GM21447 (cell line): ENCODE results near the gene PAIP2.
A peak's percentile ranks its signal among the peaks of the same experiment; 100 is the strongest.
"Not testable (repeated sequence)": the region's sequence is repeated elsewhere in the genome, so short reads cannot be mapped to it uniquely, and the experiment has no call there.

Experiments used
- ATAC-seq: cut with Tn5 transposase; IDR thresholded peaks from one replicate; pipeline ENCODE4 v1.9.1; 2021; ENCODE audit not compliant: unreplicated experiment

The PAIP2 gene, protein sequence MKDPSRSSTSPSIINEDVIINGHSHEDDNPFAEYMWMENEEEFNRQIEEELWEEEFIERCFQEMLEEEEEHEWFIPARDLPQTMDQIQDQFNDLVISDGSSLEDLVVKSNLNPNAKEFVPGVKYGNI

DNA sequence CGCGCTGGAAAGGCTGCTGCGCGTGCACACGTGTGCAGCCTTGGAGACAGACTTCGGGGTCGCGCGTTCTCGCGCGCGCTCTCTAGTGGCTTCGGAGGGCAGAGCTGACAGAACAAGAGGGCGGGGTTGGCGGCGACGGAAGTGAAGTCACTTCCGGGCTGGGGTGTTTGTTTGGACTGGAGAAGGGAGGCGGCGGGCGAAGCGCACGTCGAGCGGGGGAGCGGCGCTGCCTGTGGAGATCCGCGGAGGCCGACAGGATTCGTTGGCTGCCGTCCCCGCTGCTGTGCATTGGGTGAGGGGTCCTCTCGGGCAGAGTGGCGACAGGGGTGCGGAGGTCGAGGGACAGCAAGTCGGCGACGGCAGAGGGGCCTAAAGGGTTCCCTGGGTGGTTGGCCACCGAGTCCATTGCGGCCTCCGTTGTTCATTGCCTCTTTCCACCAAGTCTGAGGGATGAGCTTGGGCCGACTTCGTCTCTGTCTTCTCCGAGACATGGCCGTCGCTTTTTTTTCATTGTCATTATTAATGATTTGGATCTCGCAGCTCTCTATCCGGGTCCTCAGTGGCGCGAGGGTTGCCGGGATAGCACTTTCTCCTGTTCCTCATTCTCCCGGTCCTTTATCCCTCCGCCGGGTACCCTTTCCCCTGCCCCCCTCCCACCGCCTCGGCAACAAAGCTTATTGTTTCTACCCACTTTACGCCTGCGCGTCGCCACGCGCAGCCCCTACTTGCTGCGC, at the start of gene PAIP2:
Gene PAIP2 (plus strand): TSS at position 166 of the 734 bp plus-strand sequence. CDS start 21,931 bp downstream, outside the sequence.
- ATAC-seq, result peak; percentile 90

DNA sequence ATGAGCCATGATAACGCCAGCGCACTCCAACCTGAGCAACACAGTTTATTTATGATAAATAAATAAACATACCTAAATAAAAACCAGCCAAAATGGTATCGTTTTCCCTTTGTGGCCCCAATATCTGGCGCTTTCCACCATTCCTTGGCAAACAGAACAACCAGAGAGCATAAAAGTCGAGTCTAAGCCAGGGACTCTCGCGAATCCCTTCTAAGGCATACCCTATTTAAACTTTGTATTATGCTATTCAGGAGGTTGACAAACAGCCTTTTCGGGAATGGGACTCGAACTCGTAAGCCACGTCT, 48.5 kb upstream of the PAIP2 start:
- no peak for ATAC-seq

DNA sequence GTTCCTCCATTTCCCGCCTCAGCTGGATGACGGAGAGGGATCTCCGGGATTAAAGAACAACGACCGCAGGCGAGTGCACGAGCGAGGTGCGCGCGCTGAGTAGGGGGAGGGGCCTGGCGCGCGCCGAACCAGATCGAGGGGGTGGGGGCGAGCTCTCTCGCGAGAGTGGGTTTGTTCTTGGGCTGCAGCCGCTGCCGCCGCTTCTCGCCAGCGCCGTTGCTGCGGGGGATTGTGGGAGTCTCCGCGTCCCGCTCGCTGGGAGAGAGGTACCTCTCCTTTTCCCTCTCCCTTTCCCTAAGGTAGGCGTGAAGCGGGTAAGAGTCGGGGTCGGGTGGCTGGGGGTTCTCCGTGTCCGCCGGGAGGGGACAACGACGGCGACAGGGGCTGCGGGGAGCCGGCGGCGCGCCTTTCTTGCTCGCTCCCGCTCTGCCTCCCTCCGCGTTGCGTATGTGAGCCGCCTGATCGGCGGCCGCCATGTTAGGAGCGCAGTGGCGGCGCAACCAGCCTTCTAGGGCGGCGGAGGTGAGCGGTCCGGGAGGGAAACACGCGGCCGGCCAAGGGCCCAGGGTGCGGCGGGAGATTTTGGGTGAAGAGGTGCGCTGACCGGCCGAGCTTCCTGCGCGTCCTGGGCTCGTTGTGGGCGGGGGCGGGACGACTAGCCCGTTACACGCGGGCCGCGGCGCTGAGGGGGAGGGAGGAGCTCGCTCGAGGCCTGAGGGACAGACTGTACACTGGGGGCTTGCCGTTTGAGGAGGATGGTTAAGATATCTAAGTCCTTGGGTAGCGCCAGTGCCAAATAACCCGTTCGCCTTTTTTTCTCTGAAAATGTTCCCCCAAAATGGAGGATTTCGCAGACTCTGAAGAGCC, 47.9 kb upstream of the PAIP2 start, which contains the start of gene MATR3:
Gene MATR3 (plus strand): TSS at position 234 of the 867 bp plus-strand sequence. CDS start 13,676 bp downstream, outside the sequence.
- peak; percentile 67 for ATAC-seq

DNA sequence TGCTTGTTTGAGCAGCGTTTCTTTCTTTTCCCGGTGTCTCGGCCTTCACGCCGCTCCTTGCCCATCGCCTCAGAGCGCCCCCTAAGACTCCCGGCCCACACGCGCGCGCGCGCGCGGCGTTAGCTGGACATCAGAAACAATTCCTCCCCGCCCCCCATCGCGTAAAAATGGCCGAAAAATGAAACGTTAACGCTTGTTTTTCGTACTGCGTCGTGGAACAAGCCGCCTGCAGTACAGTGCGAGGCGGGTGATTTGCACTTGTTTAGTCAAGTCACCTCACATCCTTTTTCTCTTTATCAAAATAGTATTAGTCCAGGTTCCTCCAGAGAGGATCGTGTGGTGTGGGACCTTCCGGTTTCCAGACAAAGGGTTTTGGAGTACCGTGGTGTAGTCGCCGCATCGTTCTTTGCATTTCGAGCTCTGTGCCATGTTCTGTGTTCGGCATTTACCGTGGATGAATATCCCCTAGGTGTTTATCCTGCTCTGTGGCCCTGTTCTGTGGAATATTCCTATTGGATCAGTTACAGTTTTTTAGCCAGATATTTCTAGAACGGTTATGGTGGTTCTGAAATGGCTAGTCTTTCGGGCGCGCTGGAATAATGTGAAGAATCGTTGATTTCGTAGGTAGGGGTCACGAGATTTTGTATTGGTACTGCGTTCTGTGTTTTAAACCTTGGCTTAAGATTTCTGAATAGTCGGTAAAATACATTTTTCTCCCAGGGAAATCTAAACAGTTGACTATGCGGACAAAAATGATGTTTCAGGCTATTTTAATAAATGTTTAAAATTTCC, 47.1 kb upstream of the PAIP2 start:
- ATAC-seq, result peak; percentile 31

DNA sequence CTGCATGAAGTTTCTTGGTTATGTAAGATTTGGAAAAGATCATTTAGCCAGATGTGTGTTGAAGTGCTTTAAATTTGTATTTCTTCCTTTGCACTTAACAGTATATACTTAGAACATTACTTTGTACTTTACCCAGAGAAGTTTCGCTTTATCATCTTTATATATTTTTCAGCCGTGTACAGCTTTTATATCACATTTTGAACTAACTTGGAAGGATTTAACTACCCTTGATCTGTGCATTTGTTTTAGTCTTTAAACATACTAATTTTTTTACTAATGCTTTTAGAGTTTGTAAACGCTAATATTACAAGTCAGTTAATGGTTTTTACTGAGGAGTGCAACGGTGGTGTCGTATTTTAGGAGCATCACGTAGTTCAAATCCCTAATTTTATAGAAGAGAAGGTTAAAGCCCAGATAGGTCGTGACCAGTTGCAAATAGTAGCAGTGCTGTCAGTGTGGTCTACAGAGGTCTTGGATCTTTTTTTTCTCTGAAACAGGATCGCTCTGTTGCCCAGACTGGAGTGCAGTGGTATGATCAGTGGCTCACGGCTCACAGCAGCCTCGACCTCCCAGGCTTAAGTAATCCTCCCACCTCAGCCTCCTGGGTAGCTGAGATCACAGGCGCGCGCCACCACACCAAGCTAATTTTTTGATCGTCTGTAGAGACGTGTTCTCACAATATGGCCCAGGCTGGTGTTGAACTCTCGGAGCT, 46.2 kb upstream of the PAIP2 start:
- no peak for ATAC-seq

DNA sequence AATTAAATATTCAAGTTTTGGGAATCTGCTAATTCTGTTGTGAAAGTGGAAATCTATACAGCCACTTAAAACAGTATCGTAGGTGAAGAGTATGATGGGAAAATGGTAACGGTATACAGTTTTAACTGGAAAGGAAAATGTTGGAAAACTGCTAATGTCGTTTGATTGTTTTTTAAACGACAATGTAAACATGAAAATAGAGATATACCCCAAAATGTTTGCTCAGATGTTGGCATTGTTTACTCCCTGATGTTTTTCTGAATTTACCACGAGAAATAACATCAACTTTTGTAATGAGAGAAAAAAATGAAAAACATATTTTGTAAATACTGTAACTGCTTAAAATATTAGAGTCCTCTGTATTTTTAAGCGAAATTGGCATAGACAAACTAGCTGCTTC, 45.5 kb upstream of the PAIP2 start:
- ATAC-seq, result no peak

DNA sequence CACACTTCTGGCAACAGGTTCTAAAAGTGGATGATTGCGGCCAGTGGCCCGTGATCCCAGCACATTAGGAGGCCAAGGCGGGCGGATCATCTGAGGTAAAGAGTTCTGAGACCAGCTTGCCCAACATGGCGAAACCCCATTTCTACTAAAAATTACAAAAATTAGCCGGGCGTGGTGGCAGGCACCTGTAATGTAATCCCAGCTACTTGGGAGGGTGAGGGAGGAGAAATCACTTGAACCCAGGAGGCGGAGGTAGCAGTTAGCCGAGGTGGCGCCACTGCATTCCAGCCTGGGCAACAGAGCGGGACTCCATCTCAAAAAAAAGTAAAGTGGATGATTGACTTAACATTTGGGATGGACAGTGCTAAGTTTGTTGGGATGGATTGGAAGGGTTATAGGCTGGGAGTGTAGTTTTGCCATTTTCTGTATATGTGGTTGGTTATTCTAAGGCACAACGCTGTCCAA, 44.8 kb upstream of the PAIP2 start:
- ATAC-seq, result no peak

DNA sequence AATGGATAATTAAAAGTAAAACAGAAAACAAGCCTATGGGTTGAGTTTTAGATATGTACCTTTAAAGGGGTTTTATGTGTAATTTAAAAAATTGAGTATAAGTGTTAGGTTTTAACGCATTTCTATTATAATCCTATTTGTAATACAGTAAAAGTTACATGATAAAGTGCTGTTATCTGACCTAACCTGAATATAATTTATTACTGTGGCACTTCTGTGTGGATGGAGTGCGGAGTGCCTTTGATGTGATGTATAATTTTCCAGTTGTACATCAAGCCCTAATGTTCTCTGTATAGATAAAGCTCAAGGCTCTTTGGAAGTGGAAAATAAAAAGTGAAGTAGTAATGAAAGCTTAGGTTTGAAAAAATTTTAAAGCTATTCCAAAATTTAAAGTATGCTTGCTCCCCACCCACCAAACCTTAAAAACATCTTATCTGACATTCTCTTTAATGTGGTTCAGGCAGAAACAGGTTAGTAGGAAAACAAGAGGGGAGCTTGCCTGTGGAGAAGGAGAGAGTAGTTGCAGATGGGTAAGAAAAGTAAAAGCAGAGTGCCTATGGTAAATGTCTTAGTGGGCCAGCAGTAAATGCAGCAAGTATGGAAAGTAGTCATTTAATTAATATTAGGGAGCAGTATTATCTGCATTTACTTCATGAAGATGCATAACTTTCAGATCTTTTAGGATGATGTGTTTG, 44.1 kb upstream of the PAIP2 start:
- no peak for ATAC-seq

DNA sequence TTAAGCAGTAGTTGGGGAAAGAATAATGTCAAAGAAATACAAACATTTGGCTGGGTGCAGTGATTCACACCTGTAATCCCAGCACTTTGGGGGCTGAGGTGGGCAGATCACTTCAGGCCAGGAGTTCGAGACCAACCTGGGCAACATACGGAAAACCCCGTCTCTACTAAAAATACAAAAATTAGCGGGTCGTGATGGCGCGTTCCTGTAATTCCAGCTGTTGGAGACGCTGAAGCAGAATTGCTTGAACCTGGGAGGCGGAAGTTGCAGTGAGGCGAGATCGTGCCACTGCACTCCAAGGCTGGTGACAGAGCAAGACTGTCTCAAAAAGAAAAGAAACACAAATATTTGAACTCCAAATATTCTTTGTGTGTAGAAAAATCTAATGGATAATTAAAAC, 43.4 kb upstream of the PAIP2 start:
- ATAC-seq, result no peak

DNA sequence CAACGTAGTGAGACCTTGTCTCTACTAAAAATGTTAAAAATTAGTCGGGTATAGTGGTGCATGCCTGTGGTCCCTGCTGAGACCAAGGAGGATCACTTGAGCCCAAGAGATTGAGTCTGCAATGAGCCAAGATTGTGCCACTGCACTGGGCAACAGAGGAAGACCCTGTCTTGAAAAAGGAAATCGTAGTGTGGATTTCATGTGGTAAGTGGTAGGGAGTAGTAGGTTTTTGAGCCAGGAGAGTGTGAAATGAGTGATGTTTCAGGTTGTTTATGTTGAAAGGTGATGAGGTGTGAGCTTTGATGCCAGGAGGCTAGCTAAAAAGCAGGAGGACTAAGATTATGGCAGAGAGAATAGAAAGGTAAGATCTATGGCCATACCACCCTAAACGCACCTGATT, 42.2 kb upstream of the PAIP2 start:
- no peak for ATAC-seq

DNA sequence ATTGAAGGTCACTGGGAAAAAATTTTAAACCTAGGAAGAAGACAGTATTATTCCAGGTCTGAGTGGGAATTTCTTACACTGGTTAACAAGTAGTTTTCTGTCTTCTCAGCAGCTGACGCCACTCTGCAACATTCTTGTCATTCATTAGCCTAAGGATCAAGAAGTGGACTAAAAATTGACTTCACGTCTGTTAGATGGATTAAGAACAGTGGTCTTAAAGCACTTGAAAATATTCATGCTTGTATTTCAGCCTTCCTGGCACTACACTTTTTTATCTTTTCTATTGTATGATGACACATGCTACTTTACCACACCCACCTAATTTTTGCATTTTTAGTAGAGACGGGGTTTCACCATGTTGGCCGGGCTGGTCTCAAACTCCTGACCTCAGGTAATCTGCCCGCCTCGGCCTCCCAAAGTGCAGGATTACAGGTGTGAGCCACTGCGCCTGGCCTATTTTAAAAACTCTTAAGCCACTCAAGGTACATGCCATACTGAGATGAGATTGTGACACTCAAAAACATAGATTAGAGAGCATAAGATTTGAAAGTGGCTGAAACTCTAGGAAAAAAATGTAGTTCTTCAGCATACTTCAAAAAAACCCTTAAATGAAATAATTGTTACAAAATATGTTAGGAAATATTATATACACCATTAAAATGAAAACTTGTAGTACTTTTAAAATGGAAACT, 39.7 kb upstream of the PAIP2 start:
- ATAC-seq, result no peak

DNA sequence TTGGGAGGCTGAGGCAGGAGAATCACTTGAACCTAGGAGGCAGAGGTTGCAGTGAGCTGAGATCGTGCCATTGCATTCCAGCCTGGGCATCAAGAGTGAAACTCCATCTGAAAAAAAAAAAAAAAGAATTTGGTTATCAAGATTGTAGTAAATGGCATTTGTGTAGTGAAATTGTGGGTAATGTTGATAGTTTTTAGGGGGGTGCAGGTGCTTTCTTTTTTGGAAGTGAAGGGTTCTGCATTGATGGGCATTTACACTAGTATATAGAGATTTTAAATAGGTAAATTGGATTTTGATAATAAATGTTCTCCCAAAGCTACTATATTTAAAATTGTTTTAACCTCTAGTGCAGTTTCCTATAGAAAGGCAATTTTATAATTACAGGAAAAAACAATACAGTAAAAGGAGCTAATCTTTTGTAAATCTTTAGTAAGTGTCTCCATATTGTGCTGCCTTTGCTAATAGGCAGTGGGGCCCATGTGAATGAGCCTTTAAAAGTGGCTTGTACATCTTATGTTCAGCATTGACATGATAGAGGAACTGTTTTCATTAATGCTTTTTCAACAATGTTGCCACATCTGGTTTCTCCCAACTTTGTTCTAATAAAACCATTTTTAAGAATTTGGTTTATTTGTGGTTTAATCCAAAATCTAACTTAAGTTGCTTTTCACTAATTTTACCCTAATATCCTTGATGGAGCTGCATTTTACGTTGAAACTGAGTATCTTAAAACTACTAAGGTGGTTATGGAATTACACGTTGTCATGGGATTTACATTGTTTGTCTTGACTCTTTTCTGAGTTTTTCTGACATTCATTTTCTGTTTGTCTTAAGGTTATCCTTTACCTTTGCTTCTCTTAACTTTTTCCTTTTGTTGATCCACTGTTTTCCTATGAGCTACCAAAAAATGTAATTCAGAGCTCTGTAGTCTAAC, 37.0 kb upstream of the PAIP2 start:
- no peak for ATAC-seq

DNA sequence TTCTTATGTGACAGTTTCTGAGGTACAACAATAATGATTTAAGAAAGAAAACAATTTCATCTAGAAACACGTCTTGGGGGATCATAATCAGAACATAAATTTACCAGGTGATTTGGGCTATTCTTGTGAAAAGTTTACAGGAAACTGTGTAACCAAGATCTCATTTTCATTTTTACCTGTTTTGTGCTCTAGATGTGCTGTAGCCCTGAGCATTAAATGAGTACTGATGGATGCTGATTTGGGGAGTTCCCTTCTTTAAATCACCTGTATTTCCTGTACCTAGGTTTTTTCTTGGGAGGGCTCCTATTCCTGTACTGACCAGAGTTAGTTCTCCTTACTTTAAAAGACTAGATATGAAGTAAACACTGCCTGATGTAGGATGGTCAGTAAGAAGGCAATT, 35.5 kb upstream of the PAIP2 start:
- no peak for ATAC-seq

DNA sequence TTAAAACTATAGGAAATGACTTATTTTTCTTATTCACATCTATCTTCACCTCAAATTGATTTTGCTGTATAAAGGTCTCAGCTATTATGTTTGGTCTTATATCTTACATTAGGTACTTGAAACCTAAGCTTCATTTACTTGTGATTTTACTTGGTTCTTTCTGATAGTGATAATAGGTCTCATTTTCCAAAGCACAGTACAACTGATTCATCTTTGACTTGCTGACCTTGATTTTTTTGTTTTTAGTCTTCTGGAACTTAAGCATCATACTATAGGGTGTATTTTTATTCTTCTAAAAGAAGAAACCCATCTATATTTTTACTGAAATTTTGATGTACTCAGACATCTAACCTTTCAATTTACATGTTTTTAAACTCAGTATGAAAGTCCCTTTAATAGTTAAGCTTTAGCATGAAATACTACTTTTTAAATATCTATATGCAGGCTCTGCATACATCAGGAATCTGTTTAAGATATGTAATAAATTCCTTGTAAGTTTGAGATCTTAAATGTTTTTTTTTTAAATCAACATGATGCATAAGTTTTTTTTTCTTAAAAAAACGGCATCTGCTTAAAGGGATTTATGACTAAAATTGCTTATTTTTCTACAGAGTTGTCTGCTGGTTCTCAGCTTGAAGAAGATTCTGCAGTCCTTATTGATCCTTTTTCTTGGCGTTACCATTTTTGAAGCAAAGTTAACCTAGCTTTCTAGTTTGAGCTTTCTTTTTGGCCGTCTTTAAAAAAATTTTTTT, 34.9 kb upstream of the PAIP2 start:
- no peak for ATAC-seq

DNA sequence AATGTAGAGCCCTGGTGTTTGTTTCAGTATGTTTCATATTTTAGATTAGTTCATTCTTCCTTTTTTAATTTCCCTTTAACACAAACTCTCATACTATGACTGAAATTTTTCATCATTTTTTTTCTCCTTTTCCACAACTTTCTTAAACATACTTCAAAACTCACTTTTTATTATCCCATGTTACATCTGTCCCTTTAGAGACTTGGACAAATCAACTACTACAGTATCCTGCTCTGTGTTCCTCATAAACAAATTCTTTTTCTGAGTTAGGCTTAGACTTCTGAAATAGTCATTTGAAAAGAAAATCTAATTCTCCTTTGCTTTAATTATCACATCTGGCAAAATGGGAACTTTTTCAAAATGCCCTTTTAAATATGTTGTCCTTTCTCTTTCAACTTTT, 32.9 kb upstream of the PAIP2 start:
- no peak for ATAC-seq

DNA sequence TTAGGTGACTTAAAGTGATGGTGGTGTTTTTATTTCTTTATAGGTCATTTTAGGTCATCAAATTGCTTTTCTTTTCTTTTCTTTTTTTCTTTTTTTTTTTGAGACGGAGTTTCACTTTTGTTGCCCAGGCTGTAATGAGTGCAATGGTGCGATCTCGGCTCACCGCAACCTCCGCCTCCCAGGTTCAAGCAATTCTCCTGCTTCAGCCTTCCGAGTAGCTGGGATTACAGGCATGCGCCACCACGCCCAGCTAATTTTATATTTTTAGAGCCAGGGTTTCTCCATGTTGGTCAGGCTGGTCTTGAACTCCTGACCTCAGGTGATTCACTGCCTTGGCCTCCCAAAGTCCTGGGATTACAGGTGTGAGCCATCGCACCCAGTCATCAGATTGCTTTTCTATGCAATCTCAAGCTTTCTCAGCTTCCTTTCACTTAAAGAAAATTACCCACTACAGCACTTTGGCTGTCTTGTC, 30.9 kb upstream of the PAIP2 start:
- ATAC-seq, result not testable (repeated sequence)

DNA sequence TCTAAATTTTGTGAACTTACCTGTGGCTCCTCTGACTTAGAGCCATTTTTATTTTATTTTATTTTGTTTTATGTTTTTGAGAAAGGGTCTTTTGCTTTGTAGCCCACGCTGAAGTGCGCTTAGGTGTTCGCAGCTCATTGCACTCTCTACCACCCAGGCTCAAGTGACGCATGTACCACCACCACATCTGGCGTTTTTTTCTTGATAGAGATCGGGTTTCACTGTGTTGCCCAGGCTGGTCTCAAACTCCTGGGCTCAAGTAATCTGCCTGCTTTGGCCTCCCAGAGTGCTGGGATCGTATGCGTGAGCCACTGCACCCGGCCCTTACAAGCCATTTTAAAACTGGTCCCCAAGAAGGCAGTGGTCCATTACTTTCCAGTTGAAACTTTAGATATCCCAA, 29.6 kb upstream of the PAIP2 start:
- no peak for ATAC-seq
